Pancreas (tissue), 10 donors: ENCODE measurements around the gene LMX1B. TPM values are rescaled to one million over a fixed set of nuclear protein-coding genes. Genes with fewer than 3 reads are reported as not detected.
A peak's percentile ranks its signal among the peaks of the same experiment; 100 is the strongest.

Experiments
- ATAC-seq, 4 donors: fragments of 200-7000 bp; cut with Tn5 transposase; one replicate each; pipeline versions ENCODE4 v1.8.0 to v1.9.1; 2020; ENCODE audit warnings: mild to moderate bottlenecking in 4 of 4, moderate library complexity in 4 of 4
- DNase-seq, 6 donors: peaks; one replicate each; pipeline ENCODE4 v3.0.0-alpha.2; 2020
- FAIRE-seq: peaks from 2 replicates; lab custom pipeline; 2012; peaks lifted over from hg19 to GRCh38; lab: Jason Lieb, UNC
- H3K27ac ChIP-seq, 4 donors: fragments of 200-600 bp; sonication (generic); 1 replicate in 3 of 4; 2 replicates in 1 of 4; pipeline versions ENCODE4 v1.5.0 to v1.8.0; 2020
- H3K27me3 ChIP-seq, 4 donors: fragments of 200-600 bp; one replicate each; pipeline ENCODE4 v1.8.0; 2021
- H3K36me3 ChIP-seq, 3 donors: fragments of 200-600 bp; sonication (generic) in 1 of 3; one replicate each; pipeline versions ENCODE4 v1.5.0 to v1.8.0; 2020 to 2021
- H3K4me1 ChIP-seq, 3 donors: fragments of 200-600 bp; one replicate each; pipeline ENCODE4 v1.8.0; 2021
- H3K4me3 ChIP-seq, 4 donors: fragments of 200-600 bp; sonication (generic) in 2 of 4; one replicate each; pipeline versions ENCODE4 v1.5.0 to v1.8.0; 2020 to 2021
- H3K9me3 ChIP-seq, 4 donors: fragments of 200-600 bp; one replicate each; pipeline ENCODE4 v1.8.0; 2021
- WGBS, 2 donors: extraction: QIAGEN DNeasy Blood & Tissue Kit; methylation state at CpG; one replicate each; pipeline ENCODE4 v1.1.7; 2013; 5-methylcytosine and 5-hydroxymethylcytosine counted together
- intact Hi-C, 3 donors: fragments of 100-400 bp; cut with DNase I; formaldehyde crosslinking; loops; one replicate each; pipeline versions ENCODE4 v1.11.1 to v1.14.2; 2022
- polyA plus RNA-seq, 2 donors: library from polyadenylated mRNA; stranded (reverse); fragments of 200-250 nt; gene quantifications; one replicate each; pipeline ENCODE4 v1.2.3, GENCODE V29; 2013
- total RNA-seq, 6 donors: library from RNA; stranded (reverse); fragmentation: NEBNext Ultra II Directional in 4 of 6; extraction: Animal tissue kit (Norgen Biotek cat#: 25700) in 4 of 6; gene quantifications; one replicate each; pipeline versions ENCODE4 v1.2.1 to v1.2.4, GENCODE V29; 2021 to 2023
- TF ChIP-seq, protein P1 (sequence below), 4 donors: fragments of 200-600 bp; sonication (generic) in 3 of 4; IDR thresholded peaks; one replicate each; pipeline versions ENCODE4 v1.5.0 to v1.8.0; 2021; ENCODE audit warnings: antibody characterized with exemption in 4 of 4
- donor health status: healthy with polysubstance abuse.
- donor health status: DM: no; HTN: no; CAD: no; lungs with moderate emphysema.
- donor health status: DM: no; HTN: no; CAD: no.
- donor health status: control.
- donor health status: control.
- donor health status: Bipolar disorder and iron deficiency.
- donor health status: DM: yes; HTN: yes; CAD: no.
- donor health status: DM: no; HTN: no; CAD: no.
- donor health status: DM: no; HTN: no; CAD: no.
- donor health status: DM: yes; HTN: yes; CAD: no.

LMX1B gene
- total and polyA plus RNA-seq, 8 donors: 0.05 to 1.2 (median 0.46) TPM

DNA sequence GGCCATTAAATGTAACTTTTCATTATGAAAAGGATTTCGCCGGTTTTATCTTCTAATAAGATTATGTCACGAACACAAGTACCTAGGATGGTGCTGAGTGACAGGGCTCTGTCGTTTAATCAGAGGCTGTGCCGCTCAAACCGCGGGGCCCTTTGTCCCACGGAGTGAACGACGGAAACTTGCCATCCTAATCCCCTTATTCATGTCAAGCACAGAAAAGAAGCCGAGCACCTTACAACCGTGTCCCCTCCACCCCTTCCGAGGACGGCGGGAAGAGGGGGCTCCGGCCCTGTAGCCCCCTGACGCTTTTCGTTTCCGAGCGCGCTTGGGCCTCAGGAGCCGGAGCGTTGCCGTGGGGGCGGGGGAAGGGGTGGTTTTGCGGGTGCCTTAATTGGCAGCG lies 11.2 kb downstream of the LMX1B start:
- no peak for FAIRE-seq
- Histone ChIP-seq H3K4me3 (no peak overlapping the region), H3K27ac (no peak overlapping the region), H3K9me3 (no peaks in the 10 kb centered on the region), H3K36me3 (no peaks in the 10 kb centered on the region), H3K27me3 (peaks cover 0 to 27% (median 13%) of the 10 kb centered on the region in 4 donors), H3K4me1 (no peaks in the 10 kb centered on the region)
- DNase-seq: no peak
- TF ChIP-seq, protein P1, sequence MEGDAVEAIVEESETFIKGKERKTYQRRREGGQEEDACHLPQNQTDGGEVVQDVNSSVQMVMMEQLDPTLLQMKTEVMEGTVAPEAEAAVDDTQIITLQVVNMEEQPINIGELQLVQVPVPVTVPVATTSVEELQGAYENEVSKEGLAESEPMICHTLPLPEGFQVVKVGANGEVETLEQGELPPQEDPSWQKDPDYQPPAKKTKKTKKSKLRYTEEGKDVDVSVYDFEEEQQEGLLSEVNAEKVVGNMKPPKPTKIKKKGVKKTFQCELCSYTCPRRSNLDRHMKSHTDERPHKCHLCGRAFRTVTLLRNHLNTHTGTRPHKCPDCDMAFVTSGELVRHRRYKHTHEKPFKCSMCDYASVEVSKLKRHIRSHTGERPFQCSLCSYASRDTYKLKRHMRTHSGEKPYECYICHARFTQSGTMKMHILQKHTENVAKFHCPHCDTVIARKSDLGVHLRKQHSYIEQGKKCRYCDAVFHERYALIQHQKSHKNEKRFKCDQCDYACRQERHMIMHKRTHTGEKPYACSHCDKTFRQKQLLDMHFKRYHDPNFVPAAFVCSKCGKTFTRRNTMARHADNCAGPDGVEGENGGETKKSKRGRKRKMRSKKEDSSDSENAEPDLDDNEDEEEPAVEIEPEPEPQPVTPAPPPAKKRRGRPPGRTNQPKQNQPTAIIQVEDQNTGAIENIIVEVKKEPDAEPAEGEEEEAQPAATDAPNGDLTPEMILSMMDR (IDR thresholded peaks at IDR 0.05): no peak
- intact Hi-C loops: no loop called here
- ATAC-seq: no peak
- 11% methylated on average over 27 of the region's 27 CpGs for WGBS, 2 donors

DNA sequence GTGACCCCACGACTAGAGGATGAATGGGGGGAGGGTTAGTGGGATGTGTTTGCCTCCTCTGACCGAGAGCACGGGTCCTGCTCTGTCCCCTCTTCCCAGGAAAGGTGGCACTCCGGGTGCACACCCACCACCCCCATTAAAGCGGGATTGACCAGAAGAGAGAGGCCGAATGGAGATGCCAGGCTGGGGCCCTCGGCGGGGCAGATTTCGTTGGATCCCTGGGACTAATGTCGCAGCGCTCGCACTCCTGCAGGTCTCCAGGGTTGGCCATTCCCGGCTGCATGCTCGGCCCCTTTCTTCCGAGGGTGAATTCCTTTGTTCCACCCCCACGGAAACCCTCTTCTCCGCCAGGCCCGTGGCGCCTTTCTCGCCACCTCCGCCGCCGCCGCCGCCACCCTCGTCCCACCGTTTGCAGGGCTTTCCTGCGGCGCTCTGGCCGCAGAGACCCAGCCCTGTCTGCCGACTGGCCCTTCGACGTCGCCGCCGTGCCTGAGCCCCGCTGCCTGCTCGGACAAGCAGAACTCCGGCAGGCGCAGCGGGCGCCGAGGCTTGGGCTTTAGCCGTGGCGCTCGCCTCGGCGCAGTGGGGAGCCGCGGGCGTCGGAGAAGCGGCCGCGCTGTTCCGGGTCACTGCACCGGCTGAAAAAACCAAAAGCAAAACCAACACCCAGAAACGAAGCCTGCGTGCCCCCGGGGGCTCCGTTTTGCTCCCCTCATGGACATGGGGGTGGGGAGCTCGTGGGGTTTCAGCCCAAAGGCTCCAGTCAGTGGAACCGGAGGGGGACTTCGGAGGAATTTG lies 11.8 kb downstream of the LMX1B start:
- no peaks in the 10 kb centered on the region for H3K9me3 ChIP-seq
- intact Hi-C loops: no loop called here
- H3K27ac ChIP-seq: no peak overlapping the region
- H3K4me1 ChIP-seq: no peaks in the 10 kb centered on the region
- H3K4me3 ChIP-seq: peak overlapping the region in 3 of 4 donors; percentile 13 to 21 (median 20)
- no peaks in the 10 kb centered on the region for H3K36me3 ChIP-seq
- peak in 3 of 4 donors; percentile 27 to 58 (median 31) for ATAC-seq
- TF ChIP-seq, protein P1 (IDR thresholded peaks at IDR 0.05): no peak
- FAIRE-seq: no peak
- peaks cover 0 to 27% (median 13%) of the 10 kb centered on the region in 4 donors for H3K27me3 ChIP-seq
- 6 to 7% methylated on average over 57 to 64 of the region's 64 CpGs for WGBS, 2 donors
- peak in 1 of 6 donors; percentile 52 for DNase-seq

DNA sequence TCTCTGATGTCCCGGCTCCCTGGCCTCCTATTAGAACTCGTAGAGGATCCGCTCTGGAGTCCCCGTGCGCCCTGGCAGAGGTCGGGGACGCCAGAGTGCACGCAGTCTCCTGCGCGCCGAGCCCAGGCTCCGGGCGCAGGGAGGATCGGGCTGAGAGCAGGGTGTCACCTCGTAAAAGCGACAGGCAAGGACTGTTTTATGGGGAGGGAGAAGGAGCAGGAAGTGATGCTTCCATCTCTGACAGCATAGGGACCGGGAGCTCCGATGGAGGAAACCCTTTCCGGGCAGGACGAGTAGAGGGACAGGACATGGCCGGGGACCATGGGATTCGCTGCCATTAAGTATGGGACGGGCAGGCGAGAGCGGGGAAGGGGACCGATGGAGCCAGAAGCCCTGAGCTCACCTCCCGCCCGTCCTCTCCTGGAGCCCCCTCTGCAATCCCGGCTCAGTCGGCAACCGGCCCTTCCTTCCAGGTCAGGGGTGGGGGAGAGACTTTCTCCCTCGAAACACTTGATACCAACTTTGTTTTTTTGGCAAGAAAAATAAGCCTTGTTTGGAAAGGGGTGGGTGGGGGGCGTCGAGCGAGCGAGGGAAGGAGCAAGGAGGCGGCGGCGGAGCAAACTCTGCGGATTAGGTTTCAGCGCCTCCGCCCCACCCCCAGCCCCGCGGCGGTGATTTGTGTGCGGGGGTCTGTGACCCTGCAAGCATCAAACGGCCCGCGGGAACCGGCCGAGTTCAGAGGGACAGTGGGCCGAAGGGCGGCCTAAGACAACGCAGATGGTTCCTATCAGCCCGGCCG lies 12.6 kb downstream of the LMX1B start:
- TF ChIP-seq, protein P1 (IDR thresholded peaks at IDR 0.05): no peak
- peak in 1 of 6 donors; percentile 44 for DNase-seq
- 14 to 17% methylated on average over 45 to 56 of the region's 56 CpGs for WGBS, 2 donors
- H3K36me3 ChIP-seq: no peaks in the 10 kb centered on the region
- intact Hi-C loops: no loop called here
- H3K27me3 ChIP-seq: peaks cover 0 to 27% (median 13%) of the 10 kb centered on the region in 4 donors
- H3K27ac ChIP-seq: no peak overlapping the region
- H3K9me3 ChIP-seq: no peaks in the 10 kb centered on the region
- H3K4me1 ChIP-seq: no peaks in the 10 kb centered on the region
- H3K4me3 ChIP-seq: peak overlapping the region in 3 of 4 donors; percentile 13 to 21 (median 20)
- no peak for FAIRE-seq
- ATAC-seq: peak in 3 of 4 donors; percentile 11 to 39 (median 15)

DNA sequence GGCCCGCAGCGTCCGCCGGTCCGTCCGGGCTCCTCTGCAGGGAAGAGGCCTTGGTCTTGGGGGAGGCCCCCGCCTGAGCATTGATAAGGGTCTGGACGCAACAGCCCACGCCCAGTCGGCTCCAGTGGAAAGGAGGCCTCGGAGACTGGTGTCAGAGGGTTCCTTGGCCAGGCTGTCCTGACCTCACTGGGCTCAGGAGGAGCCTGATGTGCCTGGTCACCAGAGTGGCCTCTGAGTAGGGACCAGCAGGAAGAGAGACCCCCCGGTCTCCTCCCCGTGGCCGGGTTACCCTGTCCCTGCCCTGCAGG lies 13.2 kb downstream of the LMX1B start:
- Histone ChIP-seq H3K4me1 (no peaks in the 10 kb centered on the region), H3K4me3 (no peak overlapping the region), H3K9me3 (no peaks in the 10 kb centered on the region), H3K36me3 (no peaks in the 10 kb centered on the region), H3K27ac (no peak overlapping the region), H3K27me3 (peaks cover 0 to 27% (median 13%) of the 10 kb centered on the region in 4 donors)
- 54 to 62% methylated on average over 13 to 14 of the region's 14 CpGs for WGBS, 2 donors
- DNase-seq: no peak
- intact Hi-C loops: no loop called here
- no peak for FAIRE-seq
- TF ChIP-seq, protein P1 (IDR thresholded peaks at IDR 0.05): no peak
- ATAC-seq: no peak
